PFSK-1 (cell line): ENCODE data around the gene DTWD2.

Source experiments
- FOXP2 ChIP-seq: optimal IDR thresholded peaks from 2 replicates; pipeline ENCODE3; 2011; ENCODE audit warnings: borderline replicate concordance, control low read depth, inconsistent platforms; ENCODE audit not compliant: insufficient read depth; ENCODE audit errors: extremely low read length, extremely low read depth
- POLR2AphosphoS5 ChIP-seq: IDR thresholded peaks from 2 replicates; pipeline ENCODE4 v1.6.1; 2012; ENCODE audit warnings: low read depth, mild to moderate bottlenecking, control low read depth, low read length, moderate library complexity
- SIN3A ChIP-seq: IDR thresholded peaks from 2 replicates; pipeline ENCODE4 v1.6.1; 2012; ENCODE audit warnings: mild to moderate bottlenecking, low read length, moderate library complexity, borderline replicate concordance; ENCODE audit not compliant: insufficient read depth
- TAF1 ChIP-seq: IDR thresholded peaks from 2 replicates; pipeline ENCODE4 v1.6.1; 2012; ENCODE audit warnings: low read length, control low read depth, borderline replicate concordance; ENCODE audit not compliant: insufficient read depth
- TF ChIP-seq, protein P1 (sequence below), 2 experiments: IDR thresholded peaks; 2 replicates each; pipeline versions ENCODE4 v1.6.1 to v1.8.0; 2011 to 2012; ENCODE audit warnings: low read depth in 2 of 2, low read length in 2 of 2, control low read depth in 1 of 2, inconsistent platforms in 1 of 2, mild to moderate bottlenecking in 1 of 2, moderate library complexity in 1 of 2; ENCODE audit not compliant: insufficient read depth in 1 of 2

- TF ChIP-seq POLR2AphosphoS5 (no peak), SIN3A (no peak), TAF1 (no peak), FOXP2 (no peak)
- TF ChIP-seq, protein P1, sequence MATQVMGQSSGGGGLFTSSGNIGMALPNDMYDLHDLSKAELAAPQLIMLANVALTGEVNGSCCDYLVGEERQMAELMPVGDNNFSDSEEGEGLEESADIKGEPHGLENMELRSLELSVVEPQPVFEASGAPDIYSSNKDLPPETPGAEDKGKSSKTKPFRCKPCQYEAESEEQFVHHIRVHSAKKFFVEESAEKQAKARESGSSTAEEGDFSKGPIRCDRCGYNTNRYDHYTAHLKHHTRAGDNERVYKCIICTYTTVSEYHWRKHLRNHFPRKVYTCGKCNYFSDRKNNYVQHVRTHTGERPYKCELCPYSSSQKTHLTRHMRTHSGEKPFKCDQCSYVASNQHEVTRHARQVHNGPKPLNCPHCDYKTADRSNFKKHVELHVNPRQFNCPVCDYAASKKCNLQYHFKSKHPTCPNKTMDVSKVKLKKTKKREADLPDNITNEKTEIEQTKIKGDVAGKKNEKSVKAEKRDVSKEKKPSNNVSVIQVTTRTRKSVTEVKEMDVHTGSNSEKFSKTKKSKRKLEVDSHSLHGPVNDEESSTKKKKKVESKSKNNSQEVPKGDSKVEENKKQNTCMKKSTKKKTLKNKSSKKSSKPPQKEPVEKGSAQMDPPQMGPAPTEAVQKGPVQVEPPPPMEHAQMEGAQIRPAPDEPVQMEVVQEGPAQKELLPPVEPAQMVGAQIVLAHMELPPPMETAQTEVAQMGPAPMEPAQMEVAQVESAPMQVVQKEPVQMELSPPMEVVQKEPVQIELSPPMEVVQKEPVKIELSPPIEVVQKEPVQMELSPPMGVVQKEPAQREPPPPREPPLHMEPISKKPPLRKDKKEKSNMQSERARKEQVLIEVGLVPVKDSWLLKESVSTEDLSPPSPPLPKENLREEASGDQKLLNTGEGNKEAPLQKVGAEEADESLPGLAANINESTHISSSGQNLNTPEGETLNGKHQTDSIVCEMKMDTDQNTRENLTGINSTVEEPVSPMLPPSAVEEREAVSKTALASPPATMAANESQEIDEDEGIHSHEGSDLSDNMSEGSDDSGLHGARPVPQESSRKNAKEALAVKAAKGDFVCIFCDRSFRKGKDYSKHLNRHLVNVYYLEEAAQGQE (IDR thresholded peaks at IDR 0.05; ENCODE audit: insufficient read depth in 1 of 2, low read depth in 2 of 2, low read length in 2 of 2) = no peak
Measured at GRCh38 chr5:119037496-119038215, 49.3 kb upstream of the DTWD2 start.
